Endothelial cell of umbilical vein (primary cell): Measurements from ENCODE around the gene ZMYND11. TPM values are rescaled to one million over a fixed set of nuclear protein-coding genes. Genes with fewer than 3 reads are reported as not detected.
A peak's percentile ranks its signal among the peaks of the same experiment; 100 is the strongest.

Source experiments
- BruUV-seq: library from RNA; stranded (reverse); fragments of 400-500 nt; replicated peaks from 2 replicates; lab custom pipeline; 2021; lab: Mats Ljungman, UMichigan
- CTCF ChIA-PET: fragments of 300-600, 350-600 bp; sonication (Branson Sonifier 250); formaldehyde crosslinking; loops from one replicate; lab custom pipeline; 2021; ENCODE audit warnings: antibody characterized with exemption, inconsistent platforms; lab: Charles Lee
- POLR2A ChIA-PET: fragments of 300-600, 350-600 bp; sonication (Branson Sonifier 250); formaldehyde crosslinking; loops from one replicate; lab custom pipeline; 2021; ENCODE audit warnings: antibody characterized with exemption, inconsistent platforms; lab: Charles Lee
- DNase-seq: peaks from one replicate; pipeline ENCODE4 v3.0.0-alpha.2; 2011; ENCODE audit warnings: low read depth, low spot score
- FAIRE-seq: peaks from 2 replicates; lab custom pipeline; 2011; peaks lifted over from hg19 to GRCh38; lab: Jason Lieb, UNC
- H2AFZ ChIP-seq: 2 replicates; pipeline ENCODE4 v1.6.0; 2012; ENCODE audit warnings: low read depth, low read length, control low read depth, inconsistent platforms
- H3K27ac ChIP-seq: 2 replicates; pipeline ENCODE4 v1.5.1; 2011; ENCODE audit warnings: low read depth, mild to moderate bottlenecking, control low read depth, low read length, moderate library complexity; ENCODE audit not compliant: insufficient read depth
- H3K27me3 ChIP-seq, 2 experiments: 2 replicates each; pipeline versions ENCODE4 v1.6.0 to v1.6.1; 2011; ENCODE audit warnings: low read length in 2 of 2, mixed read lengths in 1 of 2; ENCODE audit not compliant: control insufficient read depth in 2 of 2, insufficient read depth in 2 of 2
- H3K36me3 ChIP-seq, 2 experiments: 2 replicates in 1 of 2; 3 replicates in 1 of 2; pipeline ENCODE4 v1.5.1; 2011; ENCODE audit warnings: low read length in 2 of 2, mild to moderate bottlenecking in 1 of 2, moderate library complexity in 1 of 2; ENCODE audit not compliant: control insufficient read depth in 2 of 2, insufficient read depth in 2 of 2; ENCODE audit errors: extremely low read depth in 1 of 2
- H3K4me1 ChIP-seq: 3 replicates; pipeline ENCODE4 v1.5.1; 2011; ENCODE audit warnings: mild to moderate bottlenecking, low read length; ENCODE audit not compliant: control insufficient read depth, insufficient read depth; ENCODE audit errors: extremely low read depth
- H3K4me2 ChIP-seq: 2 replicates; pipeline ENCODE4 v1.6.1; 2011; ENCODE audit warnings: low read length, control low read depth, mixed read lengths; ENCODE audit not compliant: insufficient read depth
- H3K4me3 ChIP-seq, 3 experiments: fragments of 200-600 bp in 1 of 3; sonication (generic), shearing (Covaris generic) in 1 of 3; replicated peaks in 1 of 3; 2 replicates each; pipeline ENCODE4 v1.5.1; 2011 to 2016; ENCODE audit warnings: control low read depth in 3 of 3, low read length in 3 of 3, mild to moderate bottlenecking in 2 of 3, inconsistent platforms in 1 of 3, low read depth in 1 of 3, moderate library complexity in 1 of 3; ENCODE audit not compliant: insufficient read depth in 1 of 3
- H3K79me2 ChIP-seq: 2 replicates; pipeline ENCODE4 v1.6.0; 2012; ENCODE audit warnings: low read length, inconsistent platforms; ENCODE audit not compliant: control insufficient read depth, insufficient read depth
- H3K9ac ChIP-seq: replicated peaks from 2 replicates; pipeline ENCODE3; 2011; ENCODE audit warnings: low read length, control low read depth; ENCODE audit not compliant: insufficient read depth; ENCODE audit errors: extremely low read depth
- H3K9me1 ChIP-seq: replicated peaks from 3 replicates; pipeline ENCODE4 v1.6.0; 2011; ENCODE audit warnings: mild to moderate bottlenecking, low read length; ENCODE audit not compliant: control insufficient read depth, insufficient read depth; ENCODE audit errors: extremely low read depth
- H3K9me3 ChIP-seq: replicated peaks from 2 replicates; pipeline ENCODE4 v1.5.1; 2012; ENCODE audit warnings: low read length, inconsistent platforms; ENCODE audit not compliant: control insufficient read depth, insufficient read depth
- H4K20me1 ChIP-seq: replicated peaks from 2 replicates; pipeline ENCODE3; 2011; ENCODE audit warnings: mild to moderate bottlenecking, low read length; ENCODE audit not compliant: control insufficient read depth, insufficient read depth; ENCODE audit errors: extremely low read depth
- EZH2 ChIP-seq: IDR thresholded peaks from 2 replicates; pipeline ENCODE4 v1.6.1; 2012; ENCODE audit warnings: borderline replicate concordance, low read depth, mild to moderate bottlenecking, moderate library complexity, low read length, inconsistent platforms; ENCODE audit not compliant: severe bottlenecking
- FOS ChIP-seq: IDR thresholded peaks from 2 replicates; pipeline ENCODE4 v1.6.1; 2011; ENCODE audit warnings: mild to moderate bottlenecking, low read length, moderate library complexity, borderline replicate concordance; ENCODE audit not compliant: insufficient read depth
- GATA2 ChIP-seq: IDR thresholded peaks from 2 replicates; pipeline ENCODE4 v1.7.0; 2011; ENCODE audit warnings: low read depth, mild to moderate bottlenecking, moderate library complexity, mixed read lengths, low read length; ENCODE audit not compliant: insufficient read length, insufficient read depth
- JUN ChIP-seq: IDR thresholded peaks from 2 replicates; pipeline ENCODE4 v1.6.1; 2011; ENCODE audit warnings: borderline replicate concordance, low read depth; ENCODE audit not compliant: insufficient read length, insufficient read depth
- MYC ChIP-seq: IDR thresholded peaks from one replicate; pipeline ENCODE4 v1.6.1; 2011; ENCODE audit warnings: mild to moderate bottlenecking, low read depth, low read length
- POLR2A ChIP-seq: IDR thresholded peaks from 2 replicates; pipeline ENCODE4 v1.6.1; 2012; ENCODE audit warnings: low read depth, mild to moderate bottlenecking, control low read depth, low read length
- POLR2AphosphoS5 ChIP-seq: IDR thresholded peaks from 2 replicates; pipeline ENCODE4 v1.6.1; 2012; ENCODE audit warnings: low read depth, mild to moderate bottlenecking, control low read depth, low read length, moderate library complexity; ENCODE audit not compliant: insufficient read depth
- dilution Hi-C: fragments of 300-500 bp; cut with MboI; formaldehyde crosslinking; loops from one replicate; pipeline ENCODE4 v1.15.0; 2019; ENCODE audit warnings: low sequenced_read_pairs; ENCODE audit not compliant: extremely low pct_ligation_motif_present
- intact Hi-C: fragments of 100-400 bp; cut with micrococcal nuclease; formaldehyde crosslinking; loops from one replicate; pipeline ENCODE4 v1.10.0; 2022
- polyA plus RNA-seq, 4 experiments: library from polyadenylated mRNA; depleted of rRNA in 3 of 4; stranded (reverse) in 3 of 4; unstranded in 1 of 4; fragments of >200 nt; gene quantifications; 2 replicates each; pipeline versions ENCODE4 v1.2.1 to v1.2.3, GENCODE V29; 2011 to 2012; ENCODE audit warnings: missing spikeins in 1 of 4
- total RNA-seq: library from RNA; stranded (reverse); gene quantifications from 2 replicates; pipeline ENCODE4 v1.2.3, GENCODE V29; 2021
- TF ChIP-seq, protein P1 (sequence below): IDR thresholded peaks from 2 replicates; pipeline ENCODE4 v1.6.1; 2011; ENCODE audit not compliant: insufficient read depth, insufficient read length
- TF ChIP-seq, protein P2 (sequence below), 2 donors: IDR thresholded peaks; 1 replicate in 1 of 2; 2 replicates in 1 of 2; pipeline ENCODE4 v1.5.1; 2011; ENCODE audit warnings: low read length in 2 of 2, mild to moderate bottlenecking in 2 of 2, moderate library complexity in 2 of 2, control low read depth in 1 of 2, inconsistent platforms in 1 of 2, low read depth in 1 of 2; ENCODE audit not compliant: insufficient read depth in 1 of 2; ENCODE audit errors: extremely low read depth in 1 of 2

Gene ZMYND11
- total and polyA plus RNA-seq, 2 donors (not counting 3 experiments of a cell fraction or from before 2014, with no cell fraction given) = 17.0 to 56.0 TPM

DNA sequence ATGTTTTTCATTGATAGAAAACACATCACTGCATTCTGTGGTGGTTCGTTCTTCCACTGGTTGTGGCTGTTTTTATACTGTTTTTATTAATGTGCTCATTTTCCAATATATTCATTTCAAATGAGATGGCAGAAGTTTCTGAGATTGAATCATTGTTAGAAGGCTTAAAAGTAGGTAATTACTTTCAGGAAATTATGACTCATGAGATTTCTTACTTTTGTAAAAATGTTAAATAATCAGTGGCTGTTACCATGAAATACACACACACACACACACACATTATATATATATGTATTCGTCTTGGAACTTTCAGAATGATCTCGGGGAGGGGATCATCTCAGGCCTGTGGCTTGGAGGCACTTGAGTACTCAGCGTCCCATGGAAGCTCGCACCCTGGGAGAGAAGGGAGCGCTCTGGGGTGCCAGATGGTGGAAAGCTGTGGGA, 66.1 kb downstream of the ZMYND11 start:
- ChIA-PET CTCF (interaction anchor here (1.1 to 1.7 kb wide), 2 partner anchors 9 to 20 kb away, joined by 3 to 5 read pairs; no protein-coding TSS in a partner anchor), POLR2A (no interaction called here)
- Histone ChIP-seq H3K9ac (peak overlapping the region; percentile 65), H3K4me1 (peaks cover 22% of the 10 kb centered on the region), H4K20me1 (no peaks in the 10 kb centered on the region), H2AFZ (no peak overlapping the region), H3K4me3 (peak overlapping the region in 1 of 3 experiments; percentile 6), H3K79me2 (peaks cover 16% of the 10 kb centered on the region), H3K9me3 (no peaks in the 10 kb centered on the region), H3K27ac (peak overlapping the region; percentile 80), H3K27me3 (no peaks in the 10 kb centered on the region), H3K4me2 (peak overlapping the region; percentile 85), H3K9me1 (no peaks in the 10 kb centered on the region), H3K36me3 (no peaks in the 10 kb centered on the region)
- dilution Hi-C loops (no loop called here), intact Hi-C loops (loop anchor here (1.0 to 5.0 kb wide), 2 partner anchors 19 to 64 kb away; partner anchors contain the start of gene ZMYND11)
- BruUV-seq = no TSS peak
- TF ChIP-seq, protein P1, sequence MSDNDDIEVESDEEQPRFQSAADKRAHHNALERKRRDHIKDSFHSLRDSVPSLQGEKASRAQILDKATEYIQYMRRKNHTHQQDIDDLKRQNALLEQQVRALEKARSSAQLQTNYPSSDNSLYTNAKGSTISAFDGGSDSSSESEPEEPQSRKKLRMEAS = no peak
- peak; percentile 80 for TF ChIP-seq JUN
- no peak for TF ChIP-seq MYC
- peak; percentile 69 for TF ChIP-seq FOS
- TF ChIP-seq POLR2AphosphoS5 = no peak
- no peak for TF ChIP-seq EZH2
- no peak for TF ChIP-seq POLR2A
- TF ChIP-seq, protein P2, sequence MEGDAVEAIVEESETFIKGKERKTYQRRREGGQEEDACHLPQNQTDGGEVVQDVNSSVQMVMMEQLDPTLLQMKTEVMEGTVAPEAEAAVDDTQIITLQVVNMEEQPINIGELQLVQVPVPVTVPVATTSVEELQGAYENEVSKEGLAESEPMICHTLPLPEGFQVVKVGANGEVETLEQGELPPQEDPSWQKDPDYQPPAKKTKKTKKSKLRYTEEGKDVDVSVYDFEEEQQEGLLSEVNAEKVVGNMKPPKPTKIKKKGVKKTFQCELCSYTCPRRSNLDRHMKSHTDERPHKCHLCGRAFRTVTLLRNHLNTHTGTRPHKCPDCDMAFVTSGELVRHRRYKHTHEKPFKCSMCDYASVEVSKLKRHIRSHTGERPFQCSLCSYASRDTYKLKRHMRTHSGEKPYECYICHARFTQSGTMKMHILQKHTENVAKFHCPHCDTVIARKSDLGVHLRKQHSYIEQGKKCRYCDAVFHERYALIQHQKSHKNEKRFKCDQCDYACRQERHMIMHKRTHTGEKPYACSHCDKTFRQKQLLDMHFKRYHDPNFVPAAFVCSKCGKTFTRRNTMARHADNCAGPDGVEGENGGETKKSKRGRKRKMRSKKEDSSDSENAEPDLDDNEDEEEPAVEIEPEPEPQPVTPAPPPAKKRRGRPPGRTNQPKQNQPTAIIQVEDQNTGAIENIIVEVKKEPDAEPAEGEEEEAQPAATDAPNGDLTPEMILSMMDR (IDR thresholded peaks at IDR 0.05; ENCODE audit: extremely low read depth in 1 of 2, insufficient read depth in 1 of 2, low read depth in 1 of 2, low read length in 2 of 2) = no peak
- TF ChIP-seq GATA2 = no peak
- FAIRE-seq = peak; percentile 67
- DNase-seq = peak; percentile 81
